ENCODE results near the gene NOP58.

DNA sequence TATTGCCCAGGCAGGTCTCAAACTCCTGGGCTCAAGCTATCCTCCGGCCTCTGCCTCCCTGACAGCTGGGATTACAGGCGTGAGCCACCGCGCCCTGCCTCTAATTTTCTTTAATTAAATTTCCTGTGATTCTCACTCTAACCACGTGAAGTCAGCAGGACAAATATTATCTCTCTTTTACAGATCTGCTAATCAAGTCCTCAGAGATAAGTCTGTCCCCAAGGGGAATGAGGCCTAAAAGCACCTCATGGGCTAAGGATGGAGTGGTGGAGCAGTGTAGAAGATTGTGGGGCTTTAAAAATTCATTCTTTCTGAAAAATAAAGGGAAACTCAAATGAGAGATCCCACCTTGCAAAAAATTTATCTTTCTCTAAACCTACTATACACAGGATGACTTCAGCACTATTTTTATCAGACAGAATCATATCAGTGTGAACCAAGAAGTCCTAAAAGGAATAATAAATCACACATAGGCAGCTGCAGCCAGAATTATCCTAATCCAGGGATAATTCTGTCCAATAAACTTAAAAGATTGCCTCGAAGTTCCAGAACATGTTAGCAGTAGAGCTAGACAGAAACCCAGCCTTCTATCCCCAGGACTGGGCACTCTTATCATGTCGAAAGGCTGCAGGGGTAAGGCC is 72.3 kb downstream of the NOP58 start:
- TF ChIP-seq ZNF561 (tag by site-specific recombination; IDR thresholded peaks at IDR 0.05; ENCODE audit: borderline replicate concordance): no peak
- TF ChIP-seq, protein P1, sequence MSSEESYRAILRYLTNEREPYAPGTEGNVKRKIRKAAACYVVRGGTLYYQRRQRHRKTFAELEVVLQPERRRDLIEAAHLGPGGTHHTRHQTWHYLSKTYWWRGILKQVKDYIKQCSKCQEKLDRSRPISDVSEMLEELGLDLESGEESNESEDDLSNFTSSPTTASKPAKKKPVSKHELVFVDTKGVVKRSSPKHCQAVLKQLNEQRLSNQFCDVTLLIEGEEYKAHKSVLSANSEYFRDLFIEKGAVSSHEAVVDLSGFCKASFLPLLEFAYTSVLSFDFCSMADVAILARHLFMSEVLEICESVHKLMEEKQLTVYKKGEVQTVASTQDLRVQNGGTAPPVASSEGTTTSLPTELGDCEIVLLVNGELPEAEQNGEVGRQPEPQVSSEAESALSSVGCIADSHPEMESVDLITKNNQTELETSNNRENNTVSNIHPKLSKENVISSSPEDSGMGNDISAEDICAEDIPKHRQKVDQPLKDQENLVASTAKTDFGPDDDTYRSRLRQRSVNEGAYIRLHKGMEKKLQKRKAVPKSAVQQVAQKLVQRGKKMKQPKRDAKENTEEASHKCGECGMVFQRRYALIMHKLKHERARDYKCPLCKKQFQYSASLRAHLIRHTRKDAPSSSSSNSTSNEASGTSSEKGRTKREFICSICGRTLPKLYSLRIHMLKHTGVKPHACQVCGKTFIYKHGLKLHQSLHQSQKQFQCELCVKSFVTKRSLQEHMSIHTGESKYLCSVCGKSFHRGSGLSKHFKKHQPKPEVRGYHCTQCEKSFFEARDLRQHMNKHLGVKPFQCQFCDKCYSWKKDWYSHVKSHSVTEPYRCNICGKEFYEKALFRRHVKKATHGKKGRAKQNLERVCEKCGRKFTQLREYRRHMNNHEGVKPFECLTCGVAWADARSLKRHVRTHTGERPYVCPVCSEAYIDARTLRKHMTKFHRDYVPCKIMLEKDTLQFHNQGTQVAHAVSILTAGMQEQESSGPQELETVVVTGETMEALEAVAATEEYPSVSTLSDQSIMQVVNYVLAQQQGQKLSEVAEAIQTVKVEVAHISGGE (tag by site-specific recombination; conservative IDR thresholded peaks at IDR 0.05; ENCODE audit: low read depth): no peak
- TF ChIP-seq ZNF121 (tag by site-specific recombination; IDR thresholded peaks at IDR 0.05): no peak
- TF ChIP-seq, protein P2, sequence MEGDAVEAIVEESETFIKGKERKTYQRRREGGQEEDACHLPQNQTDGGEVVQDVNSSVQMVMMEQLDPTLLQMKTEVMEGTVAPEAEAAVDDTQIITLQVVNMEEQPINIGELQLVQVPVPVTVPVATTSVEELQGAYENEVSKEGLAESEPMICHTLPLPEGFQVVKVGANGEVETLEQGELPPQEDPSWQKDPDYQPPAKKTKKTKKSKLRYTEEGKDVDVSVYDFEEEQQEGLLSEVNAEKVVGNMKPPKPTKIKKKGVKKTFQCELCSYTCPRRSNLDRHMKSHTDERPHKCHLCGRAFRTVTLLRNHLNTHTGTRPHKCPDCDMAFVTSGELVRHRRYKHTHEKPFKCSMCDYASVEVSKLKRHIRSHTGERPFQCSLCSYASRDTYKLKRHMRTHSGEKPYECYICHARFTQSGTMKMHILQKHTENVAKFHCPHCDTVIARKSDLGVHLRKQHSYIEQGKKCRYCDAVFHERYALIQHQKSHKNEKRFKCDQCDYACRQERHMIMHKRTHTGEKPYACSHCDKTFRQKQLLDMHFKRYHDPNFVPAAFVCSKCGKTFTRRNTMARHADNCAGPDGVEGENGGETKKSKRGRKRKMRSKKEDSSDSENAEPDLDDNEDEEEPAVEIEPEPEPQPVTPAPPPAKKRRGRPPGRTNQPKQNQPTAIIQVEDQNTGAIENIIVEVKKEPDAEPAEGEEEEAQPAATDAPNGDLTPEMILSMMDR (tag by site-specific recombination; IDR thresholded peaks at IDR 0.05): no peak

Measured in HEK293 (cell line).